GM23338 (cell line): Measurements from ENCODE around the gene DGCR8. TPM values are rescaled to one million over a fixed set of nuclear protein-coding genes. Genes with fewer than 3 reads are reported as not detected.
A peak's percentile ranks its signal among the peaks of the same experiment; 100 is the strongest.

Experiments used
- ATAC-seq: fragments of 200-7000 bp; cut with Tn5 transposase; 3 replicates; pipeline ENCODE4 v1.9.1; 2020
- DNase-seq: peaks from one replicate; pipeline ENCODE4 v3.0.0-alpha.2; 2015; ENCODE audit warnings: low spot score
- H2AFZ ChIP-seq: fragments of 200-600 bp; sonication (generic); 2 replicates; pipeline ENCODE4 v1.8.0; 2016; ENCODE audit warnings: antibody characterized with exemption, mild to moderate bottlenecking, moderate library complexity
- H3F3A ChIP-seq: fragments of 200-600 bp; sonication (generic); replicated peaks from 2 replicates; pipeline ENCODE4 v1.8.0; 2017; ENCODE audit warnings: antibody characterized with exemption, mixed run types, low read depth
- H3K27ac ChIP-seq: fragments of 200-600 bp; sonication (generic); 2 replicates; pipeline ENCODE4 v1.6.1; 2016; ENCODE audit warnings: low read depth
- H3K27me3 ChIP-seq: fragments of 200-600 bp; sonication (generic); 2 replicates; pipeline ENCODE4 v1.8.0; 2016; ENCODE audit warnings: mild to moderate bottlenecking, mixed run types, moderate library complexity; ENCODE audit not compliant: insufficient read depth
- H3K36me3 ChIP-seq: fragments of 200-600 bp; sonication (generic); 2 replicates; pipeline ENCODE4 v1.8.0; 2016; ENCODE audit warnings: mild to moderate bottlenecking; ENCODE audit not compliant: insufficient read depth
- H3K4me1 ChIP-seq: fragments of 200-600 bp; sonication (generic); 2 replicates; pipeline ENCODE4 v1.8.0; 2016; ENCODE audit warnings: mild to moderate bottlenecking, moderate library complexity; ENCODE audit not compliant: insufficient read depth
- H3K4me2 ChIP-seq: fragments of 200-600 bp; sonication (generic); 2 replicates; pipeline ENCODE4 v1.7.1; 2017; ENCODE audit warnings: mixed run types
- H3K4me3 ChIP-seq: fragments of 200-600 bp; sonication (generic); 2 replicates; pipeline ENCODE4 v1.6.1; 2016; ENCODE audit warnings: mixed run types
- H3K79me2 ChIP-seq: fragments of 200-600 bp; sonication (generic); replicated peaks from 2 replicates; pipeline ENCODE4 v1.8.0; 2017; ENCODE audit warnings: mild to moderate bottlenecking; ENCODE audit not compliant: insufficient read depth
- H3K9me2 ChIP-seq: fragments of 200-600 bp; sonication (generic); 2 replicates; pipeline ENCODE4 v1.8.0; 2017; ENCODE audit not compliant: insufficient read depth
- H4K20me1 ChIP-seq: fragments of 200-600 bp; sonication (generic); replicated peaks from 2 replicates; pipeline ENCODE4 v1.8.0; 2017; ENCODE audit warnings: mild to moderate bottlenecking; ENCODE audit not compliant: insufficient read depth
- H3K27ac Mint-ChIP-seq: 2 replicates; pipeline ENCODE4 v1.8.0; 2020; ENCODE audit warnings: inconsistent platforms, mild to moderate bottlenecking, moderate library complexity, mixed read lengths
- H3K27me3 Mint-ChIP-seq: 3 replicates; pipeline ENCODE4 v1.8.0; 2022; ENCODE audit warnings: low read depth, mild to moderate bottlenecking, moderate library complexity, mixed read lengths, inconsistent platforms; ENCODE audit not compliant: insufficient read depth, poor library complexity
- H3K36me3 Mint-ChIP-seq: 3 replicates; pipeline ENCODE4 v1.8.0; 2021; ENCODE audit warnings: low read depth, mild to moderate bottlenecking, inconsistent platforms, moderate library complexity, mixed read lengths
- H3K4me1 Mint-ChIP-seq: 3 replicates; pipeline ENCODE4 v1.8.0; 2020; ENCODE audit warnings: mild to moderate bottlenecking, inconsistent platforms, mixed read lengths
- H3K4me3 Mint-ChIP-seq: 3 replicates; pipeline ENCODE4 v1.8.0; 2021; ENCODE audit warnings: moderate library complexity, mild to moderate bottlenecking, inconsistent platforms, mixed read lengths
- H3K9me3 Mint-ChIP-seq: 3 replicates; pipeline ENCODE4 v1.8.0; 2020; ENCODE audit warnings: moderate library complexity, mild to moderate bottlenecking, inconsistent platforms, mixed read lengths
- CREB1 ChIP-seq: fragments of 250-450 bp; sonication (Bioruptor Pico); IDR thresholded peaks from 2 replicates; pipeline ENCODE4 v1.5.0; 2020; ENCODE audit warnings: low read depth, mild to moderate bottlenecking, moderate library complexity
- ETS1 ChIP-seq: IDR thresholded peaks from 2 replicates; pipeline ENCODE4 v1.6.1; 2016; ENCODE audit warnings: antibody characterized with exemption
- EZH2 ChIP-seq: fragments of 200-600 bp; sonication (generic); IDR thresholded peaks from one replicate; pipeline ENCODE4 v1.8.0; 2017; ENCODE audit warnings: antibody characterized with exemption, mild to moderate bottlenecking, low read depth; ENCODE audit not compliant: unreplicated experiment
- JUNB ChIP-seq: IDR thresholded peaks from one replicate; pipeline ENCODE4 v1.6.1; 2016; ENCODE audit warnings: antibody characterized with exemption; ENCODE audit not compliant: unreplicated experiment
- NANOG ChIP-seq: IDR thresholded peaks from 2 replicates; pipeline ENCODE4 v1.6.1; 2016; ENCODE audit warnings: antibody characterized with exemption, borderline replicate concordance
- POLR2AphosphoS5 ChIP-seq: IDR thresholded peaks from 2 replicates; pipeline ENCODE4 v1.6.1; 2016; ENCODE audit warnings: antibody characterized with exemption, low read depth
- ZNF114 ChIP-seq: fragments of 250-450 bp; sonication (Bioruptor Pico); IDR thresholded peaks from 2 replicates; pipeline ENCODE4 v1.5.0; 2020; ENCODE audit warnings: mild to moderate bottlenecking, moderate library complexity
- polyA plus RNA-seq: library from polyadenylated mRNA; unstranded; fragments of >200 nt; fragmentation: Nextera tagmentation; extraction: Ambion mirVana; gene quantifications from 2 replicates; pipeline ENCODE4 v1.2.1, GENCODE V29; 2016
- total RNA-seq: library from RNA; depleted of rRNA; stranded (reverse); fragments of >200 nt; shearing (Covaris generic); gene quantifications from 2 replicates; pipeline ENCODE4 v1.2.3, GENCODE V29; 2014

Gene DGCR8
- total and polyA plus RNA-seq, 2 experiments from 2014 or later: 12.2 to 48.9 TPM

- Histone ChIP-seq H3K36me3 (no peaks in the 10 kb centered on the region), H3K4me1 (no peaks in the 10 kb centered on the region), H3F3A (0 out of 2 replicates have a peak, but pooled peaks cover 8% of the 10 kb centered on the region), H3K27me3 (no peaks in the 10 kb centered on the region), H3K4me2 (no peak overlapping the region), H2AFZ (no peak overlapping the region), H3K27ac (no peak overlapping the region), H3K4me3 (no peak overlapping the region), H3K79me2 (no peaks in the 10 kb centered on the region), H3K9me2 (no peaks in the 10 kb centered on the region), H4K20me1 (no peaks in the 10 kb centered on the region)
- DNase-seq (no peak), ATAC-seq (no peak)
- Mint-ChIP-seq H3K4me1 (no peaks in the 10 kb centered on the region), H3K27me3 (peaks cover 8% of the 10 kb centered on the region), H3K4me3 (no peak overlapping the region), H3K27ac (no peak overlapping the region), H3K36me3 (no peaks in the 10 kb centered on the region; the same call in 2 of the 3 replicates), H3K9me3 (no peaks in the 10 kb centered on the region)
- TF ChIP-seq ZNF114: no peak
These were observed 17.8 kb upstream of the DGCR8 start for GRCh38 chr22:20062043-20062765.

DNA sequence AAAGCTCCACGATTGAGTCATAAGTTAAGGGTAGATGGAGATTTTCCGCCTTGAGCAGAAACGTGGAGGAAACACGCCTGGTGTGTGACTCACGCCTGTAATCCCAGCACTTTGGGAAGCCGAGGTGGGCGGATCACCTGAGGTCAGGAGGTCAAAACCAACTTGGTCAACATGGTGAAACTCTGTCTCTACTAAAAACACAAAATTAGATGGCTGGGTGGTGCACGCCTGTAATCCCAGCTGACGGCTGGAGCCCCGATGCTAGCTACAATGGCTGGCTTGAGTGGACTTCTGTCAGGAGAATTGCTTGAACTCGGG, 17.3 kb upstream of the DGCR8 start:
- ATAC-seq (no peak), DNase-seq (no peak)
- TF ChIP-seq ETS1 (no peak), NANOG (no peak)
- Mint-ChIP-seq H3K27me3 (peaks cover 5% of the 10 kb centered on the region), H3K4me1 (no peaks in the 10 kb centered on the region), H3K9me3 (no peaks in the 10 kb centered on the region), H3K4me3 (no peak overlapping the region), H3K36me3 (no peaks in the 10 kb centered on the region; the same call in 2 of the 3 replicates), H3K27ac (no peak overlapping the region)
- Histone ChIP-seq H3K27me3 (no peaks in the 10 kb centered on the region), H3K27ac (no peak overlapping the region), H3K4me2 (no peak overlapping the region), H3F3A (0 out of 2 replicates have a peak, but pooled peaks cover 8% of the 10 kb centered on the region), H3K36me3 (no peaks in the 10 kb centered on the region), H3K4me1 (no peaks in the 10 kb centered on the region), H3K4me3 (no peak overlapping the region), H4K20me1 (no peaks in the 10 kb centered on the region), H2AFZ (no peak overlapping the region), H3K9me2 (no peaks in the 10 kb centered on the region), H3K79me2 (no peaks in the 10 kb centered on the region)

DNA sequence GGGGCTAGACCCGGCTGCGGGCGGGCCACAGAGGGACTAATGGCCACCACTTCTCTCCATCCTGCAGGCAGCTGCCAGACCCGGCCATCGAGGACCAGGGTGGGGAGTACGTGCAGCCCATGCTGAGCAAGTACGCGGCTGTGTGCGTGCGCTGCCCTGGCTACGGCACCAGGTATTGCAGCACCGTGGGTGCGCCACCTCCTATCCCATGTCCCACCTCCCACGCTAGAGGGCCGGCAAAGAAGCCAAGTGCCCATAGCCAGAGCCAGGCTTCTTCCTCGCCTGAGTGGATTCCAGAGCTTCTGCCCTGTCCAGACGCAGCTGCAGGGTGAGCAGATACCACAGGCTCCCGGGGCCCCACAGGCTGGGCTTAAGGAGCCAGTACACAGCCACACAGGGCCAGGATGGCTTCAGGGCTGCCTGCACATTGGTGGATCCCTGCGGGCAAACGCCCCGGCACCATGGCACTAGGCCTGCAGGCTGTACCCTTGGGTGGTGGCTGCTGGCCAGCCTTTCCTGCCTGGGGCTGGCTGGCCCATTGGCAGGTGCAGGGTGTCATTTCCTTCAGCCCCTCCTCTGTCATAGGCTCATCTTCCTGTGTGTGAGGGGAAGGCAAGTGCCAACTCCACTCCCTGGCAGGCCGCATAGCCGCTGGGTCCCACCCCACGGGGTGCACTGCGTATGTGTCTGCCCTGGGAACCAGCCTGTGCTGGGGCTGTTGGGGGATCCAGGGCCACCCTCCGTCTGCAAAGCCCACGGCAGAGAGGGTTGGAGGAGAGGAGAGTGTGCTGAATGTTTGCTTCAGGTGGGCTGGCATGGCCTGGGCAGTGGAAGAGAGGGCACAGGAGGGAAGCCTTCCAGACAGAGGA, 16.5 kb upstream of the DGCR8 start:
- H3K36me3 ChIP-seq: no peaks in the 10 kb centered on the region
- no peak overlapping the region for H3K27ac ChIP-seq
- no peak overlapping the region for H3K4me3 ChIP-seq
- no peaks in the 10 kb centered on the region; the same call in 2 of the 3 replicates for H3K36me3 Mint-ChIP-seq
- DNase-seq (peak; percentile 44), ATAC-seq (peak; percentile 56)
- H3F3A ChIP-seq: 0 out of 2 replicates have a peak, but pooled peaks cover 8% of the 10 kb centered on the region
- no peaks in the 10 kb centered on the region for H3K9me2 ChIP-seq
- peaks cover 5% of the 10 kb centered on the region for H3K27me3 Mint-ChIP-seq
- no peak overlapping the region for H3K4me2 ChIP-seq
- H3K27me3 ChIP-seq: no peaks in the 10 kb centered on the region
- no peaks in the 10 kb centered on the region for H4K20me1 ChIP-seq
- H3K4me1 Mint-ChIP-seq: no peaks in the 10 kb centered on the region
- H3K4me3 Mint-ChIP-seq: no peak overlapping the region
- no peaks in the 10 kb centered on the region for H3K4me1 ChIP-seq
- no peaks in the 10 kb centered on the region for H3K9me3 Mint-ChIP-seq
- no peak overlapping the region for H2AFZ ChIP-seq
- no peak overlapping the region for H3K27ac Mint-ChIP-seq
- H3K79me2 ChIP-seq: no peaks in the 10 kb centered on the region
- TF ChIP-seq ETS1 (no peak), JUNB (no peak), CREB1 (CRISPR knock-in tag) (no peak), EZH2 (no peak), POLR2AphosphoS5 (no peak), ZNF114 (no peak), NANOG (no peak)
